Measurements from ENCODE around the gene LRBA.

The LRBA gene

GRCh38 chr4:150265806-150266205 is 749.3 kb downstream of the LRBA start:
- DNase-seq (ENCODE audit: low read depth) = no peak

- no peak for DNase-seq (ENCODE audit: low read depth)
Measured at GRCh38 chr4:150264595-150265161, 750.4 kb downstream of the LRBA start.

GRCh38 chr4:150262611-150263010 is 752.5 kb downstream of the LRBA start:
- DNase-seq (ENCODE audit: low read depth) = no peak

GRCh38 chr4:150261571-150261970 is 753.5 kb downstream of the LRBA start:
- DNase-seq (ENCODE audit: low read depth) = no peak

- DNase-seq (ENCODE audit: low read depth) = no peak
Measured at GRCh38 chr4:150259861-150260567, 755.1 kb downstream of the LRBA start.

- no peak for DNase-seq (ENCODE audit: low read depth)
Measured at GRCh38 chr4:150258569-150258968, 756.5 kb downstream of the LRBA start.

- no peak for DNase-seq (ENCODE audit: low read depth)
Measured at GRCh38 chr4:150256841-150257730, 758.0 kb downstream of the LRBA start.

- DNase-seq (ENCODE audit: low read depth) = no peak
Measured at GRCh38 chr4:150256225-150256620, 758.9 kb downstream of the LRBA start.

GRCh38 chr4:150255610-150256224 is 759.4 kb downstream of the LRBA start:
- no peak for DNase-seq (ENCODE audit: low read depth)

- DNase-seq (ENCODE audit: low read depth) = no peak
Measured at GRCh38 chr4:150253965-150254630, 761.0 kb downstream of the LRBA start.

GRCh38 chr4:150253416-150253815 is 761.7 kb downstream of the LRBA start:
- no peak for DNase-seq (ENCODE audit: low read depth)

- no peak for DNase-seq (ENCODE audit: low read depth)
Measured at GRCh38 chr4:150252741-150253140, 762.3 kb downstream of the LRBA start.

GRCh38 chr4:150252306-150252705 is 762.8 kb downstream of the LRBA start:
- no peak for DNase-seq (ENCODE audit: low read depth)

- no peak for DNase-seq (ENCODE audit: low read depth)
Measured at GRCh38 chr4:150251752-150252190, 763.3 kb downstream of the LRBA start.

- DNase-seq (ENCODE audit: low read depth) = no peak
Measured at GRCh38 chr4:150250998-150251651, 764.0 kb downstream of the LRBA start.

GRCh38 chr4:150250293-150250997 is 764.6 kb downstream of the LRBA start:
- DNase-seq (ENCODE audit: low read depth) = no peak

GRCh38 chr4:150248181-150248580 is 766.9 kb downstream of the LRBA start:
- no peak for DNase-seq (ENCODE audit: low read depth)

- DNase-seq (ENCODE audit: low read depth) = no peak
Measured at GRCh38 chr4:150247184-150247583, 767.9 kb downstream of the LRBA start.

- DNase-seq (ENCODE audit: low read depth) = no peak
Measured at GRCh38 chr4:150244600-150244999, 770.5 kb downstream of the LRBA start.

- no peak for DNase-seq (ENCODE audit: low read depth)
Measured at GRCh38 chr4:150243932-150244331, 771.2 kb downstream of the LRBA start.

Measured in GM04503 (cell line).